ENCODE results near the gene PRLR. TPM values are rescaled to one million over a fixed set of nuclear protein-coding genes. Genes with fewer than 3 reads are reported as not detected.

PRLR gene
- total RNA-seq, 2 donors from 2014 or later: 6.2 to 7.9 TPM

- Histone ChIP-seq H3K27me3 (no peaks in the 10 kb centered on the region), H3K27ac (no peak overlapping the region), H3K36me3 (replicated peaks in 1 of 2; ENCODE audit: insufficient read depth in 1 of 2, low read depth in 2 of 2) (no peaks in the 10 kb centered on the region), H3K4me1 (no peaks in the 10 kb centered on the region), H3K9me3 (no peaks in the 10 kb centered on the region), H3K4me3 (no peak overlapping the region)
- ATAC-seq (no peak), DNase-seq (no peak)
- intact Hi-C loops (cut with DNase I): no loop called here
- no peak for TF ChIP-seq CTCF (IDR thresholded peaks at IDR 0.05)
- 72 to 78% methylated on average over 2 of the region's 2 CpGs for WGBS, 2 donors
Observed at GRCh38 chr5:35009019-35009418, 221.3 kb downstream of the PRLR start.

GRCh38 chr5:35004771-35005170, 225.5 kb downstream of the PRLR start:
- TF ChIP-seq CTCF (IDR thresholded peaks at IDR 0.05): no peak
- no peak for TF ChIP-seq POLR2A (IDR thresholded peaks at IDR 0.05)
- no peak overlapping the region for H3K27ac ChIP-seq
- H3K4me1 ChIP-seq: no peaks in the 10 kb centered on the region
- no peak overlapping the region for H3K4me3 ChIP-seq
- no peak for DNase-seq
- no peaks in the 10 kb centered on the region for H3K9me3 ChIP-seq
- H3K36me3 ChIP-seq (replicated peaks in 1 of 2; ENCODE audit: insufficient read depth in 1 of 2, low read depth in 2 of 2): no peaks in the 10 kb centered on the region
- no peak for ATAC-seq
- 74 to 83% methylated on average over 1 of the region's 1 CpG for WGBS, 2 donors
- intact Hi-C loops (cut with DNase I): no loop called here
- H3K27me3 ChIP-seq: peaks cover 0 to 6% of the 10 kb centered on the region in 2 donors

DNA sequence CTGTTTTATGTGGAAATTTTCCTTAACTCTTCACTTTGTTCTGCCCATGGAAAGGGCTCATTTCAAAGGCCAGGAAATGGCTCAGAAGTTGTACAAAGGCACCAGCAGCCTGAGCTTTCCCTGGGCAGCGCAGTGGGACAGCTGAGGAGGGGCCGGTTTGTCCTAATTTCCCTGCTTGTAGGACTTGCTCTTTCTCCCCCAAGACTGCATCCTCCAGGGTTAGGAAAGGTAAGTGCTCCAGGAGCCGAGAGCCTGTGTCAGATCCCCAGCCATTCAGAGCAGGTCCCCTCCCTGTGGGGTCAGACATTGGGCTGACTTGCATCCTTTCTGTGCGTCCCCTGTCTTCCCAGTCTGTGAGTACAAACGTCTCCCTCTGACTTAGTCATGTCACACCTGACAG, 226.1 kb downstream of the PRLR start:
- intact Hi-C loops (cut with DNase I): no loop called here
- H3K36me3 ChIP-seq (replicated peaks in 1 of 2; ENCODE audit: insufficient read depth in 1 of 2, low read depth in 2 of 2): no peaks in the 10 kb centered on the region
- DNase-seq (no peak), ATAC-seq (no peak)
- H3K9me3 ChIP-seq: no peaks in the 10 kb centered on the region
- peaks cover 0 to 6% of the 10 kb centered on the region in 2 donors for H3K27me3 ChIP-seq
- TF ChIP-seq POLR2A (IDR thresholded peaks at IDR 0.05) (no peak), CTCF (IDR thresholded peaks at IDR 0.05) (no peak)
- no peaks in the 10 kb centered on the region for H3K4me1 ChIP-seq
- no peak overlapping the region for H3K4me3 ChIP-seq
- WGBS, 2 donors: 54 to 56% methylated on average over 5 of the region's 5 CpGs
- no peak overlapping the region for H3K27ac ChIP-seq

DNA sequence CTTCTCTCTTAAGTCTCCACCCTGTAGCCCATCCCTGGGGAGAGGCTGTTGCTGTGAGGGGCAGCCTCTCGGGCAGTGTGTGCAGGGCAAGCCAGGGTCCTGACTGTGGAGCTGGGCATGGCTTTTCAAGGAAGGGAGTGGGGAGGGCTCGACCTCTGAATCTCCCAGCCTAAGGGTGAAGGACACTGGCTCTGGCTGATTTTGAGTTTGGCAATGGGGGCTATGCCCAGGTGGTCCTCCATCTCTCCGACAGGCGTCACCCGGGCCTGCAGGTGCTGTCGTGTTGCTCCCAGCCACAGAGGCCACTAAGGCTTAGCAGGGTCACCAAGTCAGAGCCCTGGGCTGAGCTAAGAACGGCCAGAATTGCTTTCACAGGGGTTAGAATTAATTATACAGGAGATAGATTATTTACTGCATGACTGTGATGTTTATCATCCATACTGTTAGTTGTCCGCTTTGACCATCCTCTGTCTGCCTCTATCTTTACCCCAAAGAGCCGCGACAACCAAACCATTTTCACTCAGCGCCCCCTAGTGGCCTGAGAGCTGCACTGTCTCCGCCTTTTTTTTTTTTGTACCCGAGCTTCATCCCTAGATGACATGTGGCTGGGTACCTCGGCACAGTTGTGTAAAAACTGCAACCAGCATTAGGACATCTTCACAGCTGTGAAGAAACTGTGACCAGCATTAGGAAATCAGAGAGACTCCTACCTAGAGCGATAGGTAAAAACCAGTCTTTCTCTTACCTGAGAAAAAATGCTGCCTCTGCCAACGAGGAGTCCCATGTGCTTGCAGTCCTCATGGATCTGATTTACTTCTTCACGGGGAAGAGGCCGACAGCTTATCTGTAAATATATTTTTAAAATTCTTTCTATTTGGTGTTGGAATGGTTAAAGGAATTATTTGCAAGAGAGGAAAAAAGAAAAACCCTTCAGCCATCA, 227.0 kb downstream of the PRLR start:
- intact Hi-C loops (cut with DNase I): no loop called here
- Histone ChIP-seq H3K4me1 (no peaks in the 10 kb centered on the region), H3K9me3 (no peaks in the 10 kb centered on the region), H3K4me3 (no peak overlapping the region), H3K27me3 (peaks cover 0 to 6% of the 10 kb centered on the region in 2 donors), H3K27ac (no peak overlapping the region), H3K36me3 (replicated peaks in 1 of 2; ENCODE audit: insufficient read depth in 1 of 2, low read depth in 2 of 2) (no peaks in the 10 kb centered on the region)
- peak; percentile 42 for ATAC-seq
- peak; percentile 47 to 63 (median 54) for DNase-seq
- WGBS, 2 donors: 14 to 25% methylated on average over 13 to 18 of the region's 18 CpGs
- TF ChIP-seq POLR2A (IDR thresholded peaks at IDR 0.05) (no peak), CTCF (IDR thresholded peaks at IDR 0.05) (peak; percentile 50 to 90 (median 68))

Measured in body of pancreas (tissue), 4 donors.